KOPT-K1 (cell line): Measurements from ENCODE around the gene ZNF787.

Experiments used
- H3K27ac ChIP-seq: fragments of 200-600 bp; sonication (generic); 2 replicates; pipeline ENCODE4 v1.5.1; 2016; ENCODE audit warnings: antibody characterized with exemption, mild to moderate bottlenecking, low read depth, low read length; ENCODE audit not compliant: poor library complexity, severe bottlenecking
- H3K36me3 ChIP-seq: fragments of 200-600 bp; sonication (generic); 2 replicates; pipeline ENCODE4 v1.5.1; 2017; ENCODE audit warnings: antibody characterized with exemption, mild to moderate bottlenecking, low read length, moderate library complexity; ENCODE audit not compliant: insufficient read depth
- H3K9me3 ChIP-seq: fragments of 200-600 bp; sonication (generic); 2 replicates; pipeline ENCODE4 v1.5.1; 2017; ENCODE audit warnings: antibody characterized with exemption, low read length, mild to moderate bottlenecking; ENCODE audit not compliant: insufficient read depth, poor library complexity, severe bottlenecking

The ZNF787 gene

DNA sequence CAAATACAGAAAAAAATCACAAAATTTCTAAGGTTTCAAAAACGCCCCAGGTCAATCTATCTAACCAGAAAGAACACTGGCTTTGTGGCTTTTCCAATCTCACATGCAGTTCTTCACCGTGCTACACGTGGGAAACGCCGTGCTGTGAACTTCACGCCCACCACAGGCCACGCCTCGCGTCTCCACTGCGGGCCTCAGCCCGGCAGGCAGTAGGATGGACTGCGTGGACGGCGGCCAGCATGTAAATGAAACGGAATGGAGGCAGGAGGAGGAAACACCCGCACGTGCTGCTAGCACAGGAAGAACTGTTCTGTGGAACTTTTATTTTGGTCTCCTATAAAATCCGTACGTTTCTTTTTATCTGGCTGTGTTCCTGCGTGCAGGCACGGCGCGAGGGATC lies 23.8 kb downstream of the ZNF787 start:
- Histone ChIP-seq H3K27ac (no peak overlapping the region), H3K36me3 (peaks cover 76% of the 10 kb centered on the region), H3K9me3 (peaks cover 10% of the 10 kb centered on the region)

GRCh38 chr19:56096665-56097064 lies 24.4 kb downstream of the ZNF787 start:
- Histone ChIP-seq H3K36me3 (peaks cover 71% of the 10 kb centered on the region), H3K9me3 (peaks cover 10% of the 10 kb centered on the region), H3K27ac (no peak overlapping the region)

DNA sequence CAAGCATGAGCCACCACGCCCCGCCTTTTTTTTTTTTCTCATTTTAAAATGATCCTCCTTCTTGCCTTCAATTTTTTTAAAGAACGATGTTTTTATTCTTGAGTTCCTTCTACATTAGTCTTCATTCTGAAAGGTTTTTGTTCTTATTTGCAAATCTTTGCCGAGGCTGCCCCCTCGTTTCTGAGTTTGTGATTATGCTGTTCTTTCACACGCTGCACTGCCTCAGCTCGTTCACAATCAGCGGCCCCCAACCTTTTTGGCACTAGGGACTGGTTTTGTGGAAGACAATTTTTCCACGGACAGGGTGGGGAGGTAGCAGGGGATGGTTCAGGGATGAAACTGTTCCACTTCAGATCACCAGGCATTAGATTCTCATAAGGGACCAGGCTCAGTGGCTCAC lies 26.6 kb downstream of the ZNF787 start:
- peaks cover 70% of the 10 kb centered on the region for H3K36me3 ChIP-seq
- H3K27ac ChIP-seq = no peak overlapping the region
- H3K9me3 ChIP-seq = peaks cover 10% of the 10 kb centered on the region

DNA sequence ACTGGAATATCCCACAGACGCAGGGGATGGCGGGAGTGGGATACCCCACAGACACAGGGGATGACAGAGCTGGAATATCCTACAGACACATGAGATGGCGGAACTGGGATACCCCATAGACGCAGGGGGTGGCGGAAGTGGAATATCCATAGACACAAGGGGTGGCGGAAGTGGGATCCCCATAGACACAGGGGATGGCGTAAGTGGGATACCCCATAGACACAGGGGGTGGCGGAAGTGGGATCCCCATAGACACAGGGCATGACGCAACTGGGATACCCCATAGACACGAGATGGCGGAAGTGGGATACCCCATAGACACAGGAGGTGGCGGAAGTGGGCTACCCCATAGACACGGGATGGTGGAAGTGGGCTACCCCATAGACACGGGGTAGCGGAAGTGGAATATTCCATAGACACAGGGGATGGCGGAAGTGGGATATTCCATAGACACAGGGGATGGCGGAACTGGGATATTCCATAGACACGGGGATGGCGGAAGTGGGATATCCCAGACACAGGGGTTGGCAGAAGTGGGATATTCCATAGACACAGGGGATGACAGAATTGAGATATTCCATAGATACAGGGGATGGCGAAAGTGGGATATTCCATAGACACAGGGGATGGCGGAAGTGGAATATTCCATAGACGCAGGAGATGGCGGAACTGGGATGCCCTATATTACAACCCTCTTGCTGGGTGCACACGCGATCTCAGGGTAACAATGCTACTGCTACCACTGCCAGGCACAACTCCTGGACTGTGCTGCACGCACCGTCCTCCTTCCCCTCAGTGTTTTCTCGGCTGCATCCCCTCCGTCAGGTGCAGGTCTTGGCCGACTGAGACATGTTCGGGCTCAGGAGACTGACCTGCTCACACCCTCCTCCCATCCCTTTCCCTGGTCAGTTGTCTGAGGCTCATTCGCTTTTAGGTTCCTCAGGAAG lies 28.1 kb downstream of the ZNF787 start:
- H3K27ac ChIP-seq = no peak overlapping the region
- peaks cover 10% of the 10 kb centered on the region for H3K9me3 ChIP-seq
- peaks cover 68% of the 10 kb centered on the region for H3K36me3 ChIP-seq

DNA sequence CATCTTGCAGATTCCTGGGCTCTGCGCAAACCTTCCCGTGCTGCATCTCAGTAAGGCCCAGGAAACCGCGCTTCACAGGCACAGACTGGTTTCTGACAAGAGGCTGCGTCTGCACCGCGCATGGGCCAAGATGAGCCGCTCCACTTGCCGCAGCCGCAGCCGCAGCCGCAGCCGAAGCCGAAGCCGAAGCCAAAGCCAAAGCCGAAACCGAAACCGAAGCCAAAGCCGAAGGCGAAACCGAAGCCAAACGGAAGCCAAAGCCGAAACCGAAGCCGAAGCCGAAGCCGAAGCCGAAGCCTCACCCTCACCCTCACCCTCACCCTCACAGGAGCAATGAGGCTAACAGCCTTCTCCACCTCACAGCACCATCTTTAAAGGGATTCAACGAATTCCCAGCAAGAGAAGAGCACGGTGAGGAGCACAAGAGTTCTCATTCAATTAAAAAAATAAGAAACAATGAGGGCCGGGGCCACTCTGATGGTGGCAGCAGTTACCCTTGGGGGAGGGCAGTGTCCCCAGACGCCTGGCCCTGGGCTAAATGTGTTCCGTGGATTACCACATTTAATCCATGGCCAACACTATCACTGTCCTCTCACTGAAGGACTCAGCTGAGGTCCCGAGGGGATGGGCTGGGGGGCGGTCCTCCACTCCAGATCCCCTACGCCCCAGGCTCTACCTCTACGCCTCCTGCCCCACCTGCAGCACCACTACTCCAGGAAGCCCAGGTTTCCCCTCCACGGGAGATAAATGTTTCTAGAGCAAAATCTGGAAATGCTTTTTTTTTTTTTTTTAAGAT lies 29.1 kb downstream of the ZNF787 start:
- peaks cover 59% of the 10 kb centered on the region for H3K36me3 ChIP-seq
- H3K9me3 ChIP-seq = peaks cover 10% of the 10 kb centered on the region
- H3K27ac ChIP-seq = no peak overlapping the region

DNA sequence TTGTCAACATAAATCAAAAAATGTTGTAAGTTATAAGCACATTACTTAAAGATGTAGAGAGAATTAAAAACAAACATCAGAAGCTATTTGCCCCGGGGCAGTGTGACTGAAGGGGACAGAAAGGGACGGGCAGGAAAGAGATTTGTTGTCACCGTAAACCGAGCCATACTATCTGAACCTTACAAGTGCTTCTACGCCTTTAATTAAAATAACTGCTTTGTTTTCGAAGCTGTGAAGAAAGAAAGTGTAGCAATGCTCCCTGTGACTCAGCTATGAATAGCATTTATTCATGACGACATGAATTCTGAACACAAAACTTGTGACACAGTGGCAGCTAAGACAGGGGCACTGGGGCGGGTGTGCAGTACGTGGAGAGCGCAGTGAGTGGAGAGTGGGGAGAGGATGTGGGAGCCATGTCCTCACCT lies 30.0 kb downstream of the ZNF787 start:
- peaks cover 57% of the 10 kb centered on the region for H3K36me3 ChIP-seq
- peaks cover 10% of the 10 kb centered on the region for H3K9me3 ChIP-seq
- no peak overlapping the region for H3K27ac ChIP-seq

DNA sequence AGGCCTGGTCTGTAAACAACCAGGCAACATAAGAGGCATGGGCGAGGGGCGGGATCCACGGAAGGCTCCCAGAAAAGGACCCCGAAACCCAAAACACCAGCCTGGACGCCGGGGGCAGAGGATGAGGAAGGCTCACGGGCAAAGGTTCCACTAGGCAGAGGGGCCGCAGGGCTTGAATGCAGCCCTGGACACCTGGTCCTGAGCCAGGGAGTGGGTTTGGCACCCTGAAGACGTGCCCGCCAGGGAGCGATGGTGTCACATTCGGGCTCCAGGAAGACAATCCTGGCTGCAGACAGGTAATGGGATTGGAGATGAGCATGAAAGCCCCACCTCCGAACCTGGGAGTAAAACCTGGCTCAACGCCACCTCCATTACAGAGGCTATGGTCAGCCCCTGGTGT lies 31.8 kb downstream of the ZNF787 start:
- H3K27ac ChIP-seq = no peak overlapping the region
- peaks cover 46% of the 10 kb centered on the region for H3K36me3 ChIP-seq
- H3K9me3 ChIP-seq = peaks cover 10% of the 10 kb centered on the region

GRCh38 chr19:56088497-56089215 lies 32.4 kb downstream of the ZNF787 start:
- Histone ChIP-seq H3K36me3 (peaks cover 44% of the 10 kb centered on the region), H3K27ac (no peak overlapping the region), H3K9me3 (peaks cover 10% of the 10 kb centered on the region)

DNA sequence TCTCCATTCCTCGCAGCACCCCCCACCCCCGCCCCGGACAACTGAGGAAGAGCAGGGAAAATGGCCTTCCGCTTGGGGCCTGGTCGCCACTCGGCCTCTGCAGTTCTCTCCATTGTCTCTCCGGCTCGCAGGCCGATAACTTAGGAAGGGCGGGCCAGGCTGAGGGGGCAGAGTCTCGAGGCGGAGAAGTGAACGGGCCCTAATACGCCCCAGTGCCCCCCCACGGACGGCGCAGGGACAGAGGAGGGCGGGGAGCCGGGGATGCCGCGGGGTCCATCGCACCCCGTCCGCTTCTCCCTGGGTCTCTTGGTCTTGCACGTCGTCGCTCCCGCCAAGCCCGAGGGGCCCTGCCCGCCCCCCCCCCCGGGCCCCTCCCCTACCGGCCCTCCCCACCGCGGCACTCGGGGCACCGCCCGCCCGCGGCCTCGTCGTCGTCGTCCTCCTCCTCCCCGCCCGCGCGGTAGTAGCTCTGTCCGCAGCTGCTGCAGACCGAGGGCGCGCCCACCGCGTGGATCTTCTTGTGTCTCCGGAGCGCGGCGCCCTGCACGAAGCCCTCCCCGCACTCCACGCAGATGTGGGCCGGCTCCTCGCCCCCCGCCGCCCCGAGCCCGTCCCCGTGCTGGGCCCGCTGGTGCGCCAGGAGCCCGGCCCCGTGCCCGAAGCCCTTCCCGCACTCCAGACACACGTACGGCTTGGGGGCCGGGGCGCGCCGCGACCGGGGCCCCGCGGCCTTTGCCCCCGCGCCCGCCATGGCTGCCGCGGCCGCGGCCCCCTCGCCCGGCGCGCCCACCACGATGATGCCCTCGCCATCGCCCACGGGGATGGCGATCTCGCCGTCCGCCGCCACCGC lies 33.2 kb downstream of the ZNF787 start:
- peaks cover 36% of the 10 kb centered on the region; the same call in 1 of the 2 replicates for H3K36me3 ChIP-seq
- H3K27ac ChIP-seq = no peak overlapping the region
- peaks cover 3% of the 10 kb centered on the region for H3K9me3 ChIP-seq

DNA sequence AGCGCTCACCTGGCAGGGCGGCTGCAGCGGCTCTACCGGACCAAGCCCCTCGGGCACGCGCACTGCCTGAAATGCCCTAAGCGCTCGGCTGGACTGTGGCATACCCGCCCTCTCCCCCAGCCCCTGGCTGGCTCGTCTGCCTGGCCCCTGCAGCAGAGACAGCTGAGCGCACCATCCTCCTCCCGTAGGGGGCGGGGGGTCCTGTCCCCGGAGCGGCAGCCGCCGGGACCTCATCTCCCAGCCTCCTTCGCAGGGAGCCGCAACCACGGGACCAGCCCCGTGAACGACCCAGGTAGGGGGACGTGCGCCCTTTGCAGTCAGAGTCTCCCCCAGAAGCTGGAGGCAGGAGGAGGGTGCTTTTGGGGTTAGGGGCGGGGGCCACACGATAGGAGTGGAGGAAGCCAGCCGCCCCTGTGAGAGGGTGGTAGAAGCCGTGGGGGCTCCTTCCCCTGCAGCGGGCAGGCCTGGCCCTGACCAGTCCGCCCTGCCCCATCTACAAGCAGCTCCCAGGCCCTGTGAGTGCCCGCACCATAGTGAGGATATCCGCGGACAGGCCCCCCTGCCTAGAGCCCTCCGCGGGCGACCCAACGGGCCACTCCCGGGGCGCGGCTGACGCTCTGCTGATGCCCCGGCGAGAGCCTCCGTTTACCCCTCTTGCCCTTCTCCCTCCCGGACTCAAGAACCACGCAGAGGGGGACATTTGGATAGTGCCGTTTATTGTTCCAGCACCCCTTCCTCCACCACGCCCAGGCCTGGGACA lies 34.2 kb downstream of the ZNF787 start:
- Histone ChIP-seq H3K27ac (no peak overlapping the region), H3K36me3 (peaks cover 31% of the 10 kb centered on the region; the same call in 1 of the 2 replicates), H3K9me3 (no peaks in the 10 kb centered on the region)

GRCh38 chr19:56085571-56086275 lies 35.4 kb downstream of the ZNF787 start:
- H3K27ac ChIP-seq = no peak overlapping the region
- no peaks in the 10 kb centered on the region for H3K9me3 ChIP-seq
- H3K36me3 ChIP-seq = peaks cover 21% of the 10 kb centered on the region; the same call in 1 of the 2 replicates

- Histone ChIP-seq H3K9me3 (no peaks in the 10 kb centered on the region), H3K27ac (no peak overlapping the region), H3K36me3 (peaks cover 17% of the 10 kb centered on the region; the same call in 1 of the 2 replicates)
These were observed 36.1 kb downstream of the ZNF787 start for GRCh38 chr19:56084835-56085536.
